Endothelial cell (in vitro differentiated cells): Measurements from ENCODE around the gene L3MBTL3. TPM values are rescaled to one million over a fixed set of nuclear protein-coding genes. Genes with fewer than 3 reads are reported as not detected.

Experiments
- DNase-seq: peaks from one replicate; pipeline ENCODE4 v3.0.0; 2021; ENCODE audit warnings: low spot score
- H3K27ac Mint-ChIP-seq: one replicate; pipeline ENCODE4 v1.8.0; 2021; ENCODE audit warnings: mixed read lengths, inconsistent platforms; ENCODE audit not compliant: unreplicated experiment
- H3K27me3 Mint-ChIP-seq: one replicate; pipeline ENCODE4 v1.8.0; 2021; ENCODE audit warnings: mild to moderate bottlenecking, moderate library complexity, mixed read lengths, inconsistent platforms; ENCODE audit not compliant: unreplicated experiment
- H3K36me3 Mint-ChIP-seq: one replicate; pipeline ENCODE4 v1.8.0; 2021; ENCODE audit warnings: mild to moderate bottlenecking, low read depth, mixed read lengths, inconsistent platforms; ENCODE audit not compliant: unreplicated experiment
- H3K4me1 Mint-ChIP-seq: one replicate; pipeline ENCODE4 v1.8.0; 2021; ENCODE audit warnings: mild to moderate bottlenecking, mixed read lengths, inconsistent platforms; ENCODE audit not compliant: unreplicated experiment
- H3K4me3 Mint-ChIP-seq: one replicate; pipeline ENCODE4 v1.8.0; 2021; ENCODE audit warnings: mild to moderate bottlenecking, mixed read lengths, inconsistent platforms; ENCODE audit not compliant: unreplicated experiment
- H3K9me3 Mint-ChIP-seq: one replicate; pipeline ENCODE4 v1.8.0; 2021; ENCODE audit warnings: mixed read lengths, inconsistent platforms; ENCODE audit not compliant: unreplicated experiment
- CTCF ChIP-seq: fragments of 200-600 bp; sonication (generic); IDR thresholded peaks from one replicate; pipeline ENCODE4 v1.5.0; 2021; ENCODE audit warnings: antibody characterized with exemption; ENCODE audit not compliant: unreplicated experiment
- total RNA-seq: library from RNA; stranded (reverse); fragmentation: NEBNext Ultra II Directional; extraction: Animal tissue kit (Norgen Biotek cat#: 25700); gene quantifications from one replicate; pipeline ENCODE4 v1.2.1, GENCODE V29; 2021; ENCODE audit not compliant: unreplicated experiment

L3MBTL3 gene
- total RNA-seq, 1 donor from 2014 or later: 47.9 TPM

GRCh38 chr6:130000526-130001421 is 17.6 kb upstream of the L3MBTL3 start:
- DNase-seq: no peak
- no peak for TF ChIP-seq CTCF

GRCh38 chr6:130008236-130008873 is 10.0 kb upstream of the L3MBTL3 start:
- no peak for TF ChIP-seq CTCF
- no peak for DNase-seq
- Mint-ChIP-seq H3K27ac (peak overlapping the region; percentile 54), H3K4me3 (no peak overlapping the region), H3K9me3 (no peaks in the 10 kb centered on the region), H3K36me3 (no peaks in the 10 kb centered on the region), H3K27me3 (peaks cover 9% of the 10 kb centered on the region), H3K4me1 (peaks cover 23% of the 10 kb centered on the region)

More at GRCh38 chr6:130000526-130001421, 17.6 kb upstream of the L3MBTL3 start:
- Mint-ChIP-seq H3K4me1 (peaks cover 6% of the 10 kb centered on the region), H3K27ac (no peak overlapping the region), H3K9me3 (no peaks in the 10 kb centered on the region), H3K27me3 (no peaks in the 10 kb centered on the region), H3K4me3 (no peak overlapping the region), H3K36me3 (no peaks in the 10 kb centered on the region)

- TF ChIP-seq CTCF: no peak
- Mint-ChIP-seq H3K27ac (no peak overlapping the region), H3K4me3 (no peak overlapping the region), H3K4me1 (peaks cover 23% of the 10 kb centered on the region), H3K9me3 (no peaks in the 10 kb centered on the region), H3K27me3 (peaks cover 9% of the 10 kb centered on the region), H3K36me3 (no peaks in the 10 kb centered on the region)
- no peak for DNase-seq
These were observed 9.2 kb upstream of the L3MBTL3 start for GRCh38 chr6:130009146-130009545.

- Mint-ChIP-seq H3K4me3 (no peak overlapping the region), H3K36me3 (no peaks in the 10 kb centered on the region), H3K27me3 (peaks cover 9% of the 10 kb centered on the region), H3K27ac (no peak overlapping the region), H3K4me1 (peaks cover 23% of the 10 kb centered on the region), H3K9me3 (no peaks in the 10 kb centered on the region)
- DNase-seq: no peak
- TF ChIP-seq CTCF: no peak
These were observed 8.0 kb upstream of the L3MBTL3 start for GRCh38 chr6:130010387-130010786.

- peaks cover 27% of the 10 kb centered on the region for H3K4me1 Mint-ChIP-seq
- no peak overlapping the region for H3K27ac Mint-ChIP-seq
- no peak for DNase-seq
- H3K4me3 Mint-ChIP-seq: no peak overlapping the region
- no peaks in the 10 kb centered on the region for H3K36me3 Mint-ChIP-seq
- peaks cover 9% of the 10 kb centered on the region for H3K27me3 Mint-ChIP-seq
- TF ChIP-seq CTCF: no peak
- H3K9me3 Mint-ChIP-seq: no peaks in the 10 kb centered on the region
These were observed 5.7 kb upstream of the L3MBTL3 start for GRCh38 chr6:130012728-130013127.
